WTC11 (cell line): Measurements from ENCODE around the gene LTB. TPM values are rescaled to one million over a fixed set of nuclear protein-coding genes. Genes with fewer than 3 reads are reported as not detected.
"Not testable (repeated sequence)": the region's sequence is repeated elsewhere in the genome, so short reads cannot be mapped to it uniquely, and the experiment has no call there.

Experiments
- ATAC-seq: fragments of 200-7000 bp; cut with Tn5 transposase; 2 replicates; pipeline ENCODE4 v1.10.0; 2021; ENCODE audit warnings: mild to moderate bottlenecking, moderate library complexity
- CTCF ChIA-PET: fragments of 300-600 bp; sonication (Branson Sonifier 250); formaldehyde crosslinking; loops from one replicate; lab custom pipeline; 2021; ENCODE audit warnings: antibody characterized with exemption; lab: Charles Lee
- POLR2A ChIA-PET: fragments of 350-600 bp; sonication (Branson Sonifier 250); formaldehyde crosslinking; loops from one replicate; lab custom pipeline; 2021; ENCODE audit warnings: antibody characterized with exemption; lab: Charles Lee
- DNase-seq: peaks from one replicate; pipeline ENCODE4 v3.0.0; 2021; ENCODE audit warnings: low spot score
- H3K27ac Mint-ChIP-seq: 2 replicates; pipeline ENCODE4 v1.8.0; 2021; ENCODE audit warnings: mixed read lengths
- H3K27me3 Mint-ChIP-seq: 2 replicates; pipeline ENCODE4 v1.8.0; 2021; ENCODE audit warnings: low read depth, mild to moderate bottlenecking, moderate library complexity, mixed read lengths
- H3K36me3 Mint-ChIP-seq: 2 replicates; pipeline ENCODE4 v1.8.0; 2021; ENCODE audit warnings: mixed read lengths
- H3K4me1 Mint-ChIP-seq: 2 replicates; pipeline ENCODE4 v1.8.0; 2022; ENCODE audit warnings: mixed read lengths
- H3K4me3 Mint-ChIP-seq: 2 replicates; pipeline ENCODE4 v1.8.0; 2021; ENCODE audit warnings: mild to moderate bottlenecking, moderate library complexity, mixed read lengths
- H3K9me3 Mint-ChIP-seq: 2 replicates; pipeline ENCODE4 v1.8.0; 2021; ENCODE audit warnings: mixed read lengths
- ATF1 ChIP-seq: sonication (generic); formaldehyde crosslinking; IDR thresholded peaks from 2 replicates; pipeline ENCODE4 v1.8.1; 2023; ENCODE audit warnings: mild to moderate bottlenecking, moderate library complexity, missing genetic modification reagents
- CBFB ChIP-seq: sonication (generic); formaldehyde crosslinking; IDR thresholded peaks from 2 replicates; pipeline ENCODE4 v1.8.1; 2022; ENCODE audit warnings: mild to moderate bottlenecking, low read depth, missing genetic modification reagents
- CREM ChIP-seq: sonication (generic); formaldehyde crosslinking; IDR thresholded peaks from 2 replicates; pipeline ENCODE4 v1.8.1; 2022; ENCODE audit warnings: mild to moderate bottlenecking, missing genetic modification reagents, moderate library complexity
- E2F1 ChIP-seq: sonication (generic); formaldehyde crosslinking; IDR thresholded peaks from 2 replicates; pipeline ENCODE4 v1.8.0; 2022; ENCODE audit warnings: mild to moderate bottlenecking, missing genetic modification reagents
- FOXK1 ChIP-seq: sonication (generic); formaldehyde crosslinking; IDR thresholded peaks from 2 replicates; pipeline ENCODE4 v1.8.0; 2022; ENCODE audit warnings: mild to moderate bottlenecking, moderate library complexity, missing genetic modification reagents
- GABPB1 ChIP-seq: sonication (generic); formaldehyde crosslinking; IDR thresholded peaks from 2 replicates; pipeline ENCODE4 v1.8.1; 2023; ENCODE audit warnings: mild to moderate bottlenecking, missing genetic modification reagents
- IRF2 ChIP-seq: sonication (generic); formaldehyde crosslinking; IDR thresholded peaks from 2 replicates; pipeline ENCODE4 v1.8.0; 2022; ENCODE audit warnings: low read depth, missing genetic modification reagents, borderline replicate concordance
- JUN ChIP-seq: sonication (generic); formaldehyde crosslinking; IDR thresholded peaks from 2 replicates; pipeline ENCODE4 v1.8.0; 2023; ENCODE audit warnings: mild to moderate bottlenecking, missing genetic modification reagents
- MXD4 ChIP-seq: fragments of 250-450 bp; sonication (Bioruptor Pico); IDR thresholded peaks from 2 replicates; pipeline ENCODE4 v1.8.0; 2021; ENCODE audit warnings: mild to moderate bottlenecking, moderate library complexity, borderline replicate concordance
- NR1H2 ChIP-seq: sonication (generic); formaldehyde crosslinking; IDR thresholded peaks from 2 replicates; pipeline ENCODE4 v1.9.0; 2021; ENCODE audit warnings: mild to moderate bottlenecking, moderate library complexity, missing genetic modification reagents
- TEAD1 ChIP-seq: sonication (generic); formaldehyde crosslinking; IDR thresholded peaks from 2 replicates; pipeline ENCODE4 v1.8.0; 2022; ENCODE audit warnings: mild to moderate bottlenecking, missing genetic modification reagents
- ZNF121 ChIP-seq: sonication (generic); formaldehyde crosslinking; IDR thresholded peaks from 2 replicates; pipeline ENCODE4 v1.8.0; 2023; ENCODE audit warnings: missing genetic modification reagents
- ZNF219 ChIP-seq: sonication (generic); formaldehyde crosslinking; IDR thresholded peaks from 2 replicates; pipeline ENCODE4 v1.8.0; 2023; ENCODE audit warnings: missing genetic modification reagents, mild to moderate bottlenecking, borderline replicate concordance
- ZNF281 ChIP-seq: sonication (generic); formaldehyde crosslinking; IDR thresholded peaks from 2 replicates; pipeline ENCODE4 v1.8.0; 2023; ENCODE audit warnings: mild to moderate bottlenecking, missing genetic modification reagents
- ZNF423 ChIP-seq: fragments of 250-450 bp; sonication (Bioruptor Pico); IDR thresholded peaks from 2 replicates; pipeline ENCODE4 v2.1.2; 2022; ENCODE audit warnings: mild to moderate bottlenecking, moderate library complexity
- ZNF671 ChIP-seq: fragments of 250-450 bp; sonication (Bioruptor Pico); IDR thresholded peaks from 2 replicates; pipeline ENCODE4 v1.8.0; 2021; ENCODE audit warnings: mild to moderate bottlenecking
- total RNA-seq: library from RNA; stranded (reverse); gene quantifications from 3 replicates; pipeline ENCODE4 v1.2.3, GENCODE V29; 2021
- TF ChIP-seq, protein P1 (sequence below): sonication (generic); formaldehyde crosslinking; IDR thresholded peaks from 2 replicates; pipeline ENCODE4 v1.8.0; 2022; ENCODE audit warnings: mild to moderate bottlenecking, missing genetic modification reagents
- TF ChIP-seq, protein P2 (sequence below): sonication (generic); formaldehyde crosslinking; IDR thresholded peaks from 2 replicates; pipeline ENCODE4 v1.8.0; 2022; ENCODE audit warnings: mild to moderate bottlenecking, missing genetic modification reagents
- TF ChIP-seq, protein P3 (sequence below): fragments of 250-450 bp; sonication (Bioruptor Pico); IDR thresholded peaks from 2 replicates; pipeline ENCODE4 v1.9.0; 2021; ENCODE audit warnings: moderate library complexity, mild to moderate bottlenecking, inconsistent platforms, borderline replicate concordance

LTB gene
- total RNA-seq, 1 experiment from 2014 or later, result 1.3 TPM

- no peaks in the 10 kb centered on the region for H3K36me3 Mint-ChIP-seq
- no peaks in the 10 kb centered on the region for H3K27me3 Mint-ChIP-seq
- no peak overlapping the region for H3K4me3 Mint-ChIP-seq
- TF ChIP-seq, protein P1, sequence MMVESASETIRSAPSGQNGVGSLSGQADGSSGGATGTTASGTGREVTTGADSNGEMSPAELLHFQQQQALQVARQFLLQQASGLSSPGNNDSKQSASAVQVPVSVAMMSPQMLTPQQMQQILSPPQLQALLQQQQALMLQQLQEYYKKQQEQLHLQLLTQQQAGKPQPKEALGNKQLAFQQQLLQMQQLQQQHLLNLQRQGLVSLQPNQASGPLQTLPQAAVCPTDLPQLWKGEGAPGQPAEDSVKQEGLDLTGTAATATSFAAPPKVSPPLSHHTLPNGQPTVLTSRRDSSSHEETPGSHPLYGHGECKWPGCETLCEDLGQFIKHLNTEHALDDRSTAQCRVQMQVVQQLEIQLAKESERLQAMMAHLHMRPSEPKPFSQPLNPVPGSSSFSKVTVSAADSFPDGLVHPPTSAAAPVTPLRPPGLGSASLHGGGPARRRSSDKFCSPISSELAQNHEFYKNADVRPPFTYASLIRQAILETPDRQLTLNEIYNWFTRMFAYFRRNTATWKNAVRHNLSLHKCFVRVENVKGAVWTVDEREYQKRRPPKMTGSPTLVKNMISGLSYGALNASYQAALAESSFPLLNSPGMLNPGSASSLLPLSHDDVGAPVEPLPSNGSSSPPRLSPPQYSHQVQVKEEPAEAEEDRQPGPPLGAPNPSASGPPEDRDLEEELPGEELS (CRISPR knock-in tag), result no peak
- TF ChIP-seq TEAD1 (no peak), GABPB1 (CRISPR knock-in tag) (no peak), MXD4 (CRISPR knock-in tag) (no peak), ZNF423 (CRISPR knock-in tag) (no peak), E2F1 (CRISPR knock-in tag) (no peak), ZNF121 (CRISPR knock-in tag) (no peak), ATF1 (CRISPR knock-in tag) (no peak)
- TF ChIP-seq, protein P2, sequence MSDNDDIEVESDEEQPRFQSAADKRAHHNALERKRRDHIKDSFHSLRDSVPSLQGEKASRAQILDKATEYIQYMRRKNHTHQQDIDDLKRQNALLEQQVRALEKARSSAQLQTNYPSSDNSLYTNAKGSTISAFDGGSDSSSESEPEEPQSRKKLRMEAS (CRISPR knock-in tag), result no peak
- no peak for ATAC-seq
- no peak overlapping the region for H3K27ac Mint-ChIP-seq
- no peak for DNase-seq
- ChIA-PET POLR2A (interaction anchor here (1.7 kb wide), 1 partner anchor 41 kb away, joined by 4 read pairs; no protein-coding TSS in a partner anchor), CTCF (interaction anchor here (0.7 to 11.6 kb wide), 4 partner anchors 12 to 44 kb away, joined by 3 to 319 read pairs (median 148); partner anchors contain the start of genes ATP6V1G2, LST1, LTB and NFKBIL1)
- no peaks in the 10 kb centered on the region for H3K4me1 Mint-ChIP-seq
- H3K9me3 Mint-ChIP-seq, result no peaks in the 10 kb centered on the region
Measured at GRCh38 chr6:31592396-31592771, 10.2 kb upstream of the LTB start.

- H3K27me3 Mint-ChIP-seq, H3K4me3 Mint-ChIP-seq, H3K9me3 Mint-ChIP-seq, ATAC-seq, H3K27ac Mint-ChIP-seq, H3K36me3 Mint-ChIP-seq, H3K4me1 Mint-ChIP-seq, DNase-seq, POLR2A ChIA-PET: not testable (repeated sequence)
- CTCF ChIA-PET, result interaction anchor here (1.3 to 2.8 kb wide), 2 partner anchors 10 to 39 kb away, joined by 7 to 12 read pairs; no protein-coding TSS in a partner anchor
- peak; percentile 39; the same call in 1 of the 2 replicates for TF ChIP-seq ZNF121 (CRISPR knock-in tag)
Measured at GRCh38 chr6:31590691-31591090, 8.5 kb upstream of the LTB start.

GRCh38 chr6:31588871-31589650 is 6.8 kb upstream of the LTB start:
- TF ChIP-seq, protein P3, sequence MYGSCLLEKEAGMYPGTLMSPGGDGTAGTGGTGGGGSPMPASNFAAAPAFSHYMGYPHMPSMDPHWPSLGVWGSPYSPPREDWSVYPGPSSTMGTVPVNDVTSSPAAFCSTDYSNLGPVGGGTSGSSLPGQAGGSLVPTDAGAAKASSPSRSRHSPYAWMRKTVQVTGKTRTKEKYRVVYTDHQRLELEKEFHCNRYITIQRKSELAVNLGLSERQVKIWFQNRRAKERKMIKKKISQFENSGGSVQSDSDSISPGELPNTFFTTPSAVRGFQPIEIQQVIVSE (CRISPR knock-in tag), result no peak
- no peak for TF ChIP-seq ZNF671 (CRISPR knock-in tag)
- TF ChIP-seq IRF2 (CRISPR knock-in tag), result no peak
- no peak for TF ChIP-seq CBFB (CRISPR knock-in tag)
- TF ChIP-seq, protein P1 (CRISPR knock-in tag), result no peak
- no peak for TF ChIP-seq ZNF219 (CRISPR knock-in tag)
- TF ChIP-seq TEAD1, result no peak
- TF ChIP-seq NR1H2 (CRISPR knock-in tag), result no peak
- TF ChIP-seq FOXK1 (CRISPR knock-in tag), result no peak
- TF ChIP-seq ZNF281 (CRISPR knock-in tag), result no peak
- no peak for TF ChIP-seq CREM (CRISPR knock-in tag)
- TF ChIP-seq JUN (CRISPR knock-in tag), result no peak
- TF ChIP-seq, all 79 proteins: peak for 0
- CTCF ChIA-PET, result interaction anchor here (0.6 to 2.8 kb wide), 6 partner anchors 8 to 42 kb away, joined by 3 to 17 read pairs (median 6); partner anchors contain the start of gene NFKBIL1
- H3K27ac Mint-ChIP-seq, result no peak overlapping the region

More at GRCh38 chr6:31588871-31589650, 6.8 kb upstream of the LTB start:
- peaks cover 3% of the 10 kb centered on the region; the same call in 1 of the 2 replicates for H3K4me1 Mint-ChIP-seq
- no peaks in the 10 kb centered on the region for H3K27me3 Mint-ChIP-seq
- no peaks in the 10 kb centered on the region for H3K9me3 Mint-ChIP-seq
- DNase-seq (no peak), ATAC-seq (no peak)
- POLR2A ChIA-PET, result interaction anchor here (0.5 kb wide), 1 partner anchor 42 kb away, joined by 5 read pairs; the partner anchor contains the start of gene NFKBIL1
- no peak overlapping the region for H3K4me3 Mint-ChIP-seq
- no peaks in the 10 kb centered on the region for H3K36me3 Mint-ChIP-seq
